Right ventricle myocardium inferior (tissue), 1 donor: ENCODE measurements around the gene TMEM100. TPM values are rescaled to one million over a fixed set of nuclear protein-coding genes. Genes with fewer than 3 reads are reported as not detected.

Source experiments
- ATAC-seq: fragments of 200-7000 bp; cut with Tn5 transposase; one replicate; pipeline ENCODE4 v1.9.1; 2020; ENCODE audit warnings: mild to moderate bottlenecking, moderate library complexity
- DNase-seq: peaks from one replicate; pipeline ENCODE4 v3.0.0; 2021; ENCODE audit errors: missing footprints
- intact Hi-C: fragments of 100-400 bp; cut with DNase I; formaldehyde crosslinking; loops from one replicate; pipeline ENCODE4 v1.11.0; 2022
- long read RNA-seq: library from polyadenylated mRNA; unstranded; transcript quantifications from one replicate; pipeline ENCODE4 v2.0.0, GENCODE V29; 2021
- total RNA-seq: library from RNA; stranded (reverse); fragmentation: NEBNext Ultra II Directional; extraction: Animal tissue kit (Norgen Biotek cat#: 25700); gene quantifications from one replicate; pipeline ENCODE4 v1.2.1, GENCODE V29; 2021
- donor health status: DM: no; HTN: yes; CAD: no; lungs with severe emphysema.

The TMEM100 gene
- 17.0 TPM for total RNA-seq
- long read RNA-seq, partial matches to known transcripts = 0 of 2 reads
- long read RNA-seq, other reads (novel, unspliced or antisense) = 1 of 2 reads

GRCh38 chr17:55722742-55723487 is at the start of gene TMEM100:
TMEM100 (minus strand) TSS chr17:55722864; CDS start chr17:55721070, 1,794 bp downstream.
- no peak for DNase-seq
- ATAC-seq = peak; percentile 61
- intact Hi-C loops = no loop called here

- no peak for DNase-seq
- intact Hi-C loops = no loop called here
- ATAC-seq = no peak
These were observed 49.4 kb upstream of the TMEM100 start for GRCh38 chr17:55772086-55772485.

GRCh38 chr17:55770196-55770870 is 47.7 kb upstream of the TMEM100 start:
- ATAC-seq (peak; percentile 57), DNase-seq (no peak)
- intact Hi-C loops = loop anchor here (2.0 kb wide), 2 partner anchors 52 to 244 kb away; no protein-coding TSS in a partner anchor

GRCh38 chr17:55769625-55770000 is 46.9 kb upstream of the TMEM100 start:
- intact Hi-C loops = no loop called here
- ATAC-seq (peak; percentile 56), DNase-seq (no peak)

- ATAC-seq (no peak), DNase-seq (no peak)
- intact Hi-C loops = no loop called here
These were observed 46.4 kb upstream of the TMEM100 start for GRCh38 chr17:55768936-55769624.

GRCh38 chr17:55765472-55765871 is 42.8 kb upstream of the TMEM100 start:
- DNase-seq = no peak
- intact Hi-C loops = no loop called here
- no peak for ATAC-seq

- intact Hi-C loops = no loop called here
- ATAC-seq (no peak), DNase-seq (no peak)
These were observed 41.9 kb upstream of the TMEM100 start for GRCh38 chr17:55764610-55765009.

GRCh38 chr17:55763856-55764255 is 41.2 kb upstream of the TMEM100 start:
- no peak for DNase-seq
- intact Hi-C loops = no loop called here
- ATAC-seq = peak; percentile 50

GRCh38 chr17:55762086-55762858 is 39.6 kb upstream of the TMEM100 start:
- DNase-seq = no peak
- no peak for ATAC-seq
- intact Hi-C loops = no loop called here

GRCh38 chr17:55760643-55761355 is 38.1 kb upstream of the TMEM100 start:
- intact Hi-C loops = no loop called here
- DNase-seq (no peak), ATAC-seq (no peak)

- intact Hi-C loops = no loop called here
These were observed 35.5 kb upstream of the TMEM100 start for GRCh38 chr17:55758171-55758570.

GRCh38 chr17:55757659-55758058 is 35.0 kb upstream of the TMEM100 start:
- DNase-seq (no peak), ATAC-seq (no peak)
- intact Hi-C loops = no loop called here

More at GRCh38 chr17:55758171-55758570, 35.5 kb upstream of the TMEM100 start:
- ATAC-seq (no peak), DNase-seq (no peak)

- no peak for DNase-seq
- no peak for ATAC-seq
- intact Hi-C loops = no loop called here
These were observed 34.0 kb upstream of the TMEM100 start for GRCh38 chr17:55756689-55757088.

- DNase-seq (no peak), ATAC-seq (no peak)
- intact Hi-C loops = loop anchor here (2.0 to 5.0 kb wide), 2 partner anchors 19 to 329 kb away; partner anchors contain the start of gene MMD
These were observed 29.1 kb upstream of the TMEM100 start for GRCh38 chr17:55751720-55752250.

GRCh38 chr17:55750750-55751657 is 28.3 kb upstream of the TMEM100 start, which contains the start of gene PCTP:
PCTP (plus strand) TSS chr17:55751051; CDS start chr17:55751104, 53 bp downstream.
- peak; percentile 100 for ATAC-seq
- DNase-seq = peak; percentile 98
- intact Hi-C loops = loop anchor here (2.0 to 5.0 kb wide), 2 partner anchors 18 to 329 kb away; partner anchors contain the start of gene MMD

- DNase-seq = no peak
- intact Hi-C loops = loop anchor here (2.0 to 5.0 kb wide), 2 partner anchors 17 to 328 kb away; partner anchors contain the start of gene MMD
- ATAC-seq = no peak
These were observed 27.3 kb upstream of the TMEM100 start for GRCh38 chr17:55749985-55750384.

GRCh38 chr17:55748841-55749240 is 26.2 kb upstream of the TMEM100 start:
- no peak for DNase-seq
- intact Hi-C loops = no loop called here
- no peak for ATAC-seq
